ENCODE data around the gene DNAAF9. TPM values are rescaled to one million over a fixed set of nuclear protein-coding genes. Genes with fewer than 3 reads are reported as not detected.

The DNAAF9 gene
- total RNA-seq: 10.4 and 11.2 TPM in 2 replicates

GRCh38 chr20:3407040-3407770, at the start of gene DNAAF9:
Gene DNAAF9, minus strand, starts transcription at chr20:3407669. Its CDS starts 112 bp downstream, at chr20:3407557.

Other genes with a start within 250 kb of the DNAAF9 start
- 7.2 and 7.6 TPM in 2 replicates for gene FASTKD5, start 247.8 kb downstream of the DNAAF9 start, total RNA-seq
- gene UBOX5, start 247.8 kb downstream of the DNAAF9 start, total RNA-seq: 3.6 and 3.7 TPM in 2 replicates
- 2.7 and 3.3 TPM in 2 replicates for gene LZTS3, start 234.1 kb downstream of the DNAAF9 start, total RNA-seq
- 45.1 and 59.9 TPM in 2 replicates for gene DDRGK1, start 203.0 kb downstream of the DNAAF9 start, total RNA-seq
- 39.3 and 43.7 TPM in 2 replicates for gene ITPA, start 198.2 kb downstream of the DNAAF9 start, total RNA-seq
- gene SLC4A11, start 168.5 kb downstream of the DNAAF9 start, total RNA-seq: 0.94 and 1.5 TPM in 2 replicates
- gene ATRN, start 63.3 kb upstream of the DNAAF9 start, total RNA-seq: 36.1 and 41.0 TPM in 2 replicates